ENCODE results near the gene DPP8. TPM values are rescaled to one million over a fixed set of nuclear protein-coding genes. Genes with fewer than 3 reads are reported as not detected.

Gene DPP8
- total and polyA plus RNA-seq, 2 donors (not counting 1 experiment from before 2014, with no cell fraction given), result 17.1 to 65.2 TPM

DNA sequence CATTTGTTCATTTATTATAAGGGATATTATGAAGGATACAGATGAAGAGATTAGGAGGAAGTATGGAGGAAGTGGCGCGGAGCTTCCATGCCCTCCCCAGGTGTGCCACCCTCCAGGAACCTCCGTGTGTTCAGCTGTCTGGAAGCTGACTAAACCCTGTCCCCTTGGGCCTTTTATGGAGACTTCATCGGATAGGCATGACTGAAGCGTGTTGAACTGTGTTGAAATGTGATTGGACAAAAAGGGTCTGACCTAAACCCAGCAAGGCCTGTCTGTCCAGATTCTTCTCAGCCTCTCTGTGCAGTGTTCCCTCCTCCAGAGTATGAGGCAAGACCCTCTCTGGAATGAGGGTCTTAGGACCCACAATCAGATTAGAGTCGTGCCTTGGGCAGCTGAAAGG, 44.4 kb upstream of the DPP8 start:
- Histone ChIP-seq H3K9ac (ENCODE audit: low read length) (no peak overlapping the region), H3K4me1 (ENCODE audit: control insufficient read depth in 2 of 2, insufficient read depth in 2 of 2, low read length in 2 of 2) (no peaks in the 10 kb centered on the region), H3K9me3 (ENCODE audit: control extremely low read depth in 1 of 3, control insufficient read depth in 2 of 3, insufficient read depth in 1 of 3, low read length in 2 of 3) (peaks cover 0 to 5% (median 0%) of the 10 kb centered on the region in 3 donors), H2AFZ (ENCODE audit: insufficient read depth, low read depth, low read length, poor library complexity, severe bottlenecking) (no peak overlapping the region), H3K27me3 (replicated peaks in 1 of 4; ENCODE audit: control extremely low read depth in 1 of 4, control insufficient read depth in 3 of 4, insufficient read depth in 4 of 4, low read length in 3 of 4) (no peaks in the 10 kb centered on the region), H3K27ac (ENCODE audit: low read length in 2 of 2) (no peak overlapping the region), H4K20me1 (ENCODE audit: control insufficient read depth, insufficient read depth, low read length, poor library complexity, severe bottlenecking) (no peaks in the 10 kb centered on the region), H3K4me3 (ENCODE audit: control extremely low read depth in 1 of 5, extremely low read depth in 1 of 5, insufficient read depth in 1 of 5, low read depth in 2 of 5, low read length in 4 of 5) (no peak overlapping the region), H3K36me3 (replicated peaks in 1 of 2; ENCODE audit: control extremely low read depth in 1 of 2, control insufficient read depth in 1 of 2, extremely low read depth in 1 of 2, insufficient read depth in 2 of 2, low read length in 1 of 2) (peaks cover 13 to 38% of the 10 kb centered on the region in 2 experiments), H3K79me2 (ENCODE audit: control insufficient read depth, insufficient read depth, low read length) (no peaks in the 10 kb centered on the region), H3K4me2 (replicated peaks; ENCODE audit: low read depth, low read length, poor library complexity, severe bottlenecking) (no peak overlapping the region)
- ChIA-PET POLR2A (no interaction called here), CTCF (no interaction called here)
- TF ChIP-seq EZH2 (IDR thresholded peaks at IDR 0.05; ENCODE audit: borderline replicate concordance, insufficient read depth, low read depth, low read length, poor library complexity, severe bottlenecking), result no peak
- TF ChIP-seq CTCF (IDR thresholded peaks at IDR 0.05), result no peak
- H3K9me3 Mint-ChIP-seq (ENCODE audit: insufficient read depth), result peaks cover 3% of the 10 kb centered on the region
- H3K27ac Mint-ChIP-seq, result no peak overlapping the region
- WGBS (ENCODE audit: insufficient coverage), result 100% methylated on average over 5 of the region's 6 CpGs
- H3K27me3 Mint-ChIP-seq, result no peaks in the 10 kb centered on the region
- no peaks in the 10 kb centered on the region for H3K4me1 Mint-ChIP-seq
- H3K4me3 Mint-ChIP-seq, result no peak overlapping the region
- intact Hi-C loops (cut with micrococcal nuclease), result no loop called here
- DNase-seq, result no peak
- ATAC-seq (ENCODE audit: low read depth), result no peak

DNA sequence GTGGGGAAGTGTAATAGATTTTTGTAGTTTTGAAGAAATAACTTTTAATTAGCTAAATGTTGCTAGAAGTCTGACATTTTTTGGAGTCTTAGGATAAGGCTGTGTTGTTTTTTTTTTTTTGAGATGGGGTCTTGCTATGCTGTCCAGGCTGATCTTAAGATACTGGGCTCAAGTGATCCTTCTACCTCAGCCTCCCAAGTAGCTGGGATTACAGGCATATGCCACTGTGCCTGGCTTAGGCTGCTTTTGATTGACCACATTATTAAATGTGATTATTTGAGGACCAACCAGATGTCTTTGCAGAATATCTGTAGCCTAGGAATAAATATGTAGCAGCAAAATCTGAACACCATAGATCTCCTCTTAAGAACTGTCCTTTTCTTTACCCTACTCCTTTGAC, 42.5 kb upstream of the DPP8 start:
- H3K9me3 ChIP-seq (ENCODE audit: control extremely low read depth in 1 of 3, control insufficient read depth in 2 of 3, insufficient read depth in 1 of 3, low read length in 2 of 3), result no peaks in the 10 kb centered on the region
- TF ChIP-seq CTCF (IDR thresholded peaks at IDR 0.05), result no peak
- TF ChIP-seq EZH2 (IDR thresholded peaks at IDR 0.05; ENCODE audit: borderline replicate concordance, insufficient read depth, low read depth, low read length, poor library complexity, severe bottlenecking), result no peak
- intact Hi-C loops (cut with micrococcal nuclease), result no loop called here
- no peak overlapping the region for H3K9ac ChIP-seq (ENCODE audit: low read length)
- H4K20me1 ChIP-seq (ENCODE audit: control insufficient read depth, insufficient read depth, low read length, poor library complexity, severe bottlenecking), result no peaks in the 10 kb centered on the region
- Mint-ChIP-seq H3K4me1 (no peaks in the 10 kb centered on the region), H3K27me3 (no peaks in the 10 kb centered on the region), H3K4me3 (no peak overlapping the region), H3K27ac (no peak overlapping the region), H3K9me3 (ENCODE audit: insufficient read depth) (no peaks in the 10 kb centered on the region)
- peaks cover 15 to 41% of the 10 kb centered on the region in 2 experiments for H3K36me3 ChIP-seq (replicated peaks in 1 of 2; ENCODE audit: control extremely low read depth in 1 of 2, control insufficient read depth in 1 of 2, extremely low read depth in 1 of 2, insufficient read depth in 2 of 2, low read length in 1 of 2)
- no peak overlapping the region for H3K27ac ChIP-seq (ENCODE audit: low read length in 2 of 2)
- DNase-seq, result no peak
- ChIA-PET POLR2A (no interaction called here), CTCF (interaction anchor here (1.1 kb wide), 1 partner anchor 9 kb away, joined by 4 read pairs; no protein-coding TSS in a partner anchor)
- no peaks in the 10 kb centered on the region for H3K27me3 ChIP-seq (replicated peaks in 1 of 4; ENCODE audit: control extremely low read depth in 1 of 4, control insufficient read depth in 3 of 4, insufficient read depth in 4 of 4, low read length in 3 of 4)
- no peaks in the 10 kb centered on the region for H3K79me2 ChIP-seq (ENCODE audit: control insufficient read depth, insufficient read depth, low read length)
- no peak for ATAC-seq (ENCODE audit: low read depth)
- H3K4me2 ChIP-seq (replicated peaks; ENCODE audit: low read depth, low read length, poor library complexity, severe bottlenecking), result no peak overlapping the region
- H3K4me3 ChIP-seq (ENCODE audit: control extremely low read depth in 1 of 5, extremely low read depth in 1 of 5, insufficient read depth in 1 of 5, low read depth in 2 of 5, low read length in 4 of 5), result no peak overlapping the region
- H3K4me1 ChIP-seq (ENCODE audit: control insufficient read depth in 2 of 2, insufficient read depth in 2 of 2, low read length in 2 of 2), result no peaks in the 10 kb centered on the region
- no peak overlapping the region for H2AFZ ChIP-seq (ENCODE audit: insufficient read depth, low read depth, low read length, poor library complexity, severe bottlenecking)

Measured in B cell (primary cell).